HG03354 (cell line): ENCODE measurements around the gene OR10S1.
"Not testable (repeated sequence)": the region's sequence is repeated elsewhere in the genome, so short reads cannot be mapped to it uniquely, and the experiment has no call there.

Experiments used
- ATAC-seq: cut with Tn5 transposase; IDR thresholded peaks from one replicate; pipeline ENCODE4 v1.9.1; 2021; ENCODE audit warnings: mild to moderate bottlenecking; ENCODE audit not compliant: unreplicated experiment, poor library complexity, severe bottlenecking

Gene OR10S1

GRCh38 chr11:123977731-123978347 is at the start of gene OR10S1:
Gene OR10S1, minus strand, starts transcription at chr11:123977781. Its CDS starts 117 bp downstream, at chr11:123977664.
- no peak for ATAC-seq

GRCh38 chr11:124026498-124026897 is 48.9 kb upstream of the OR10S1 start, which contains the start of gene OR10G8:
Gene OR10G8, plus strand, starts transcription at chr11:124026798. Its CDS starts 2,825 bp downstream, at chr11:124029623.
- ATAC-seq, result no peak

- not testable (repeated sequence) for ATAC-seq
These were observed 38.3 kb upstream of the OR10S1 start for GRCh38 chr11:124015837-124016236.

- ATAC-seq, result no peak
These were observed 35.1 kb upstream of the OR10S1 start, which contains the start of gene OR10G4 for GRCh38 chr11:124012697-124013096. Gene OR10G4, plus strand, starts transcription at chr11:124012997. Its CDS starts 2,578 bp downstream, at chr11:124015575.

- no peak for ATAC-seq
These were observed 17.5 kb upstream of the OR10S1 start, which contains the start of gene OR10G6 for GRCh38 chr11:123995119-123995518. Gene OR10G6, minus strand, starts transcription at chr11:123995161. Its CDS starts 0 bp downstream, at chr11:123995161.

GRCh38 chr11:123979311-123979710 is 1.7 kb upstream of the OR10S1 start:
- ATAC-seq, result no peak

- no peak for ATAC-seq
These were observed 616 bp downstream of the OR10S1 start for GRCh38 chr11:123976770-123977560.

- no peak for ATAC-seq
These were observed 3.8 kb downstream of the OR10S1 start for GRCh38 chr11:123973816-123974215.

GRCh38 chr11:123956752-123957151 is 20.8 kb downstream of the OR10S1 start:
- no peak for ATAC-seq

- ATAC-seq, result no peak
These were observed 32.4 kb downstream of the OR10S1 start for GRCh38 chr11:123945132-123945531.

- ATAC-seq, result no peak
These were observed 33.8 kb downstream of the OR10S1 start, which contains the start of gene OR6T1 for GRCh38 chr11:123943738-123944137. Gene OR6T1, minus strand, starts transcription at chr11:123943838. Its CDS starts 0 bp downstream, at chr11:123943838.

GRCh38 chr11:123942413-123942812 is 35.2 kb downstream of the OR10S1 start:
- ATAC-seq, result no peak

- ATAC-seq, result no peak
These were observed 38.3 kb downstream of the OR10S1 start, which contains the start of gene OR4D5 for GRCh38 chr11:123939317-123939716. Gene OR4D5, plus strand, starts transcription at chr11:123939617. Its CDS starts 0 bp downstream, at chr11:123939617.
